Mammary epithelial cell (primary cell): ENCODE data around the gene SH3TC1.

Source experiments
- CTCF ChIP-seq, 2 donors: IDR thresholded peaks in 1 of 2; conservative IDR thresholded peaks in 1 of 2; 2 replicates each; pipeline ENCODE4 v1.5.1; 2011 to 2012; ENCODE audit warnings: inconsistent platforms in 2 of 2, low read length in 2 of 2, mild to moderate bottlenecking in 2 of 2, control low read depth in 1 of 2, low read depth in 1 of 2; ENCODE audit not compliant: insufficient read depth in 1 of 2; ENCODE audit errors: extremely low read depth in 1 of 2
- EZH2 ChIP-seq: IDR thresholded peaks from 2 replicates; pipeline ENCODE4 v1.6.1; 2012; ENCODE audit warnings: low read length, inconsistent platforms, borderline replicate concordance

- no peak for TF ChIP-seq CTCF (conservative IDR thresholded peaks at IDR 0.05 in 1 of 2, IDR thresholded peaks at IDR 0.05 in 1 of 2; ENCODE audit: extremely low read depth in 1 of 2, insufficient read depth in 1 of 2, low read depth in 1 of 2, low read length in 2 of 2)
- TF ChIP-seq EZH2: no peak
Measured at GRCh38 chr4:8232748-8233147, 33.7 kb downstream of the SH3TC1 start.
